Esophagus muscularis mucosa (tissue), 4 donors: ENCODE measurements around the gene CLEC11A. TPM values are rescaled to one million over a fixed set of nuclear protein-coding genes. Genes with fewer than 3 reads are reported as not detected.
A peak's percentile ranks its signal among the peaks of the same experiment; 100 is the strongest.

Source experiments
- DNase-seq: peaks from one replicate; pipeline ENCODE4 v3.0.0-alpha.2; 2017; ENCODE audit errors: extremely low spot score
- H3K27ac ChIP-seq, 4 donors: fragments of 200-600 bp; sonication (generic); replicated peaks in 1 of 4; 1 replicate in 3 of 4; 2 replicates in 1 of 4; pipeline ENCODE4 v1.5.1; 2016 to 2019; ENCODE audit warnings: mild to moderate bottlenecking in 1 of 4
- H3K27me3 ChIP-seq, 4 donors: fragments of 200-600 bp; sonication (generic); one replicate each; pipeline versions ENCODE4 v1.5.1 to v1.6.0; 2016 to 2019
- H3K36me3 ChIP-seq, 4 donors: fragments of 200-600 bp; sonication (generic); one replicate each; pipeline ENCODE4 v1.5.1; 2016 to 2019
- H3K4me1 ChIP-seq, 4 donors: fragments of 200-600 bp; sonication (generic); one replicate each; pipeline ENCODE4 v1.5.1; 2016 to 2019
- H3K4me3 ChIP-seq, 4 donors: fragments of 200-600 bp; sonication (generic); 1 replicate in 2 of 4; 2 replicates in 2 of 4; pipeline ENCODE4 v1.5.1; 2016 to 2019; ENCODE audit warnings: mild to moderate bottlenecking in 4 of 4, moderate library complexity in 1 of 4
- H3K9me3 ChIP-seq, 4 donors: fragments of 200-600 bp; sonication (generic); 1 replicate in 3 of 4; 2 replicates in 1 of 4; pipeline ENCODE4 v1.5.1; 2016 to 2019
- CTCF ChIP-seq, 3 experiments: fragments of 200-600 bp in 2 of 3; fragments of 450-650 bp in 1 of 3; sonication (generic) in 2 of 3; IDR thresholded peaks; one replicate each; pipeline ENCODE4 v1.5.1; 2017 to 2019; ENCODE audit warnings: antibody characterized with exemption in 3 of 3, mild to moderate bottlenecking in 2 of 3, moderate library complexity in 1 of 3
- EP300 ChIP-seq: sonication (generic); formaldehyde crosslinking; IDR thresholded peaks from one replicate; pipeline ENCODE4 v1.6.1; 2017; ENCODE audit warnings: antibody characterized with exemption
- POLR2A ChIP-seq: fragments of 450-650 bp; IDR thresholded peaks from one replicate; pipeline ENCODE4 v1.6.1; 2017; ENCODE audit warnings: antibody characterized with exemption, moderate library complexity, mild to moderate bottlenecking, low read depth
- POLR2AphosphoS5 ChIP-seq, 2 donors: sonication (generic); formaldehyde crosslinking; IDR thresholded peaks; one replicate each; pipeline ENCODE4 v1.6.1; 2017; ENCODE audit warnings: antibody characterized with exemption in 2 of 2
- WGBS: methylation state at CpG from one replicate; pipeline ENCODE4 v1.1.5; 2018; 5-methylcytosine and 5-hydroxymethylcytosine counted together
- intact Hi-C: fragments of 100-400 bp; cut with DNase I; formaldehyde crosslinking; loops from one replicate; pipeline ENCODE4 v1.15.1; 2023
- total RNA-seq, 4 donors: library from RNA; depleted of rRNA; stranded (reverse); fragments of >200 nt; gene quantifications; one replicate each; pipeline versions ENCODE4 v1.1.0 to v1.2.1, GENCODE V29; 2016

The CLEC11A gene
- total RNA-seq, 4 donors from 2014 or later = 8.3 to 15.4 (median 11.1) TPM

DNA sequence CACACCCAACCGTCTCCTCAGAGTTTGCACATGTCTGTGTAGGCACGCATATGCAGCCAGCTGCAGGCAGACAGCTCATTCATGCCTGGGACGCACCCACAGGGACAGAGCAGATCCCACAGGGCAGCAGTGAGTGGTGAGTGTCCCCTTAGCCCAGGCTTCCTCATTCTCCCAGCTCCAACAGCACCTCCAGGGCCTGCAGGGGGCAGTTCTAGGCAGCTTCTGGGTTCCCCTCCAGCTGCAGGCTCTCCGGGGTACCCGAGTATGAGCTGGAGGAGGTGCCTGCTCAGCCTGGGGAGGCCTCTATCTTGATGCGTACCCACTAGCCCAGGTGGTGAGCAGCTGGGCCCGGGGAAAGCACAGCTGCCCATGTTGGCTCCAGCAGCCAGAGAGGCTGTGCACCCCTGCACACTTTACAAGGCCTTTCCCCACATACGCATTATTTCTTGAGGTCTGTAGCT lies 2.2 kb upstream of the CLEC11A start:
- peaks cover 8 to 83% (median 33%) of the 10 kb centered on the region in 4 donors for H3K27me3 ChIP-seq
- no peak overlapping the region for H3K4me3 ChIP-seq
- H3K27ac ChIP-seq = no peak overlapping the region
- peaks cover 29 to 52% (median 47%) of the 10 kb centered on the region in 4 donors for H3K4me1 ChIP-seq
- WGBS = 56% methylated on average over 3 of the region's 8 CpGs
- no peak for DNase-seq
- intact Hi-C loops = loop anchor here (5.0 kb wide), 1 partner anchor 61 kb away; no protein-coding TSS in a partner anchor
- H3K9me3 ChIP-seq = no peaks in the 10 kb centered on the region
- no peaks in the 10 kb centered on the region for H3K36me3 ChIP-seq
- TF ChIP-seq EP300 (no peak), POLR2A (no peak), CTCF (IDR thresholded peaks at IDR 0.05) (no peak), POLR2AphosphoS5 (IDR thresholded peaks at IDR 0.05) (no peak)

GRCh38 chr19:50721441-50722137 lies 1.6 kb upstream of the CLEC11A start:
- Histone ChIP-seq H3K36me3 (no peaks in the 10 kb centered on the region), H3K27me3 (peaks cover 8 to 81% (median 33%) of the 10 kb centered on the region in 4 donors), H3K4me1 (peaks cover 29 to 58% (median 47%) of the 10 kb centered on the region in 4 donors), H3K9me3 (no peaks in the 10 kb centered on the region), H3K4me3 (no peak overlapping the region), H3K27ac (no peak overlapping the region)
- DNase-seq = no peak
- 84% methylated on average over 7 of the region's 10 CpGs for WGBS
- intact Hi-C loops = loop anchor here (5.0 kb wide), 1 partner anchor 61 kb away; no protein-coding TSS in a partner anchor
- no peak for TF ChIP-seq CTCF (IDR thresholded peaks at IDR 0.05)
- no peak for TF ChIP-seq EP300
- TF ChIP-seq POLR2AphosphoS5 (IDR thresholded peaks at IDR 0.05) = no peak

- intact Hi-C loops = loop anchor here (5.0 kb wide), 1 partner anchor 60 kb away; no protein-coding TSS in a partner anchor
- DNase-seq = no peak
- H3K27ac ChIP-seq = peak overlapping the region in 3 of 4 donors; percentile 67 to 74 (median 74)
- WGBS = 59% methylated on average over 13 of the region's 15 CpGs
- TF ChIP-seq POLR2A = no peak
- TF ChIP-seq POLR2AphosphoS5 (IDR thresholded peaks at IDR 0.05) = no peak
- no peak for TF ChIP-seq EP300
- TF ChIP-seq CTCF (IDR thresholded peaks at IDR 0.05) = no peak
- H3K27me3 ChIP-seq = peaks cover 8 to 81% (median 31%) of the 10 kb centered on the region in 4 donors
- H3K9me3 ChIP-seq = no peaks in the 10 kb centered on the region
- no peaks in the 10 kb centered on the region for H3K36me3 ChIP-seq
- peak overlapping the region; percentile 61 to 86 (median 62) for H3K4me3 ChIP-seq
- H3K4me1 ChIP-seq = peaks cover 29 to 58% (median 47%) of the 10 kb centered on the region in 4 donors
Measured at GRCh38 chr19:50722201-50723013, 757 bp upstream of the CLEC11A start.

DNA sequence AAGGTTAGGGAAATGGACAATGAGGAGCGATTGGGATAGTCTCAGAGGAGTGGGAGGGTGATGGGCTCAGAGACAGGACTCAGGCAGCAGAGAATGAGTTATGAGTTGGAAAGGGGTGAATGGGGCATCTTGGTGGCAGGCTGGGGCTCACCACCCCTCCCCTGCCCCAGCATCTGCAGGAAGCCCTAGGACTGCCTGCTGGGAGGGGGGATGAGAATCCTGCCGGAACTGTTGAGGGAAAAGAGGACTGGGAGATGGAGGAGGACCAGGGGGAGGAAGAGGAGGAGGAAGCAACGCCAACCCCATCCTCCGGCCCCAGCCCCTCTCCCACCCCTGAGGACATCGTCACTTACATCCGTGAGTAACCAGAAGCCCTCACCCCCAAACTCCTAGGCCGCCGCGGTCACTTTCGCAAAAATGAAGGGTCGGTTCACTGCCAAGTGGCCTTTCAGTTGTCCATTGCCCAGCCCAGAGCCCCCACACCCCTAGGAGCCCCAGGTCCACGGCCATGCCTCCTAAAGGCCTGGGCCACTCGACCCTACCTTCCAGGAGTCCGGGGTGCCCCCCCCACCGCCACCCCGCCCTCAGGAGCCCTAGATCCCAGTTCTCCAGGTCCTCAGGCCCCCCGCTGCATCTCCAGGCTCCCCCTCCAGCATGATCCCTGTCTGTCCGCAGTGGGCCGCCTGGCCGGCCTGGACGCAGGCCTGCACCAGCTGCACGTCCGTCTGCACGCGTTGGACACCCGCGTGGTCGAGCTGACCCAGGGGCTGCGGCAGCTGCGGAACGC lies 764 bp downstream of the CLEC11A start:
- Histone ChIP-seq H3K4me3 (peak overlapping the region; percentile 61 to 86 (median 62)), H3K36me3 (no peaks in the 10 kb centered on the region), H3K9me3 (no peaks in the 10 kb centered on the region), H3K4me1 (peaks cover 20 to 52% (median 39%) of the 10 kb centered on the region in 4 donors), H3K27ac (peak overlapping the region; percentile 36 to 80 (median 70)), H3K27me3 (peaks cover 3 to 77% (median 22%) of the 10 kb centered on the region in 4 donors)
- no peak for TF ChIP-seq EP300
- TF ChIP-seq POLR2AphosphoS5 (IDR thresholded peaks at IDR 0.05) = no peak
- no peak for TF ChIP-seq POLR2A
- no peak for TF ChIP-seq CTCF (IDR thresholded peaks at IDR 0.05)
- WGBS = 18% methylated on average over 3 of the region's 31 CpGs
- no peak for DNase-seq
- intact Hi-C loops = loop anchor here (5.0 kb wide), 1 partner anchor 58 kb away; no protein-coding TSS in a partner anchor
